Endothelial cell of umbilical vein (primary cell): ENCODE data around the gene TMEM179B.

Experiments
- EZH2 ChIP-seq: IDR thresholded peaks from 2 replicates; pipeline ENCODE4 v1.6.1; 2012; ENCODE audit warnings: borderline replicate concordance, low read depth, mild to moderate bottlenecking, moderate library complexity, low read length, inconsistent platforms; ENCODE audit not compliant: severe bottlenecking
- FOS ChIP-seq: IDR thresholded peaks from 2 replicates; pipeline ENCODE4 v1.6.1; 2011; ENCODE audit warnings: mild to moderate bottlenecking, low read length, moderate library complexity, borderline replicate concordance; ENCODE audit not compliant: insufficient read depth
- JUN ChIP-seq: IDR thresholded peaks from 2 replicates; pipeline ENCODE4 v1.6.1; 2011; ENCODE audit warnings: borderline replicate concordance, low read depth; ENCODE audit not compliant: insufficient read length, insufficient read depth
- POLR2A ChIP-seq: IDR thresholded peaks from 2 replicates; pipeline ENCODE4 v1.6.1; 2012; ENCODE audit warnings: low read depth, mild to moderate bottlenecking, control low read depth, low read length
- POLR2AphosphoS5 ChIP-seq: IDR thresholded peaks from 2 replicates; pipeline ENCODE4 v1.6.1; 2012; ENCODE audit warnings: low read depth, mild to moderate bottlenecking, control low read depth, low read length, moderate library complexity; ENCODE audit not compliant: insufficient read depth
- TF ChIP-seq, protein P1 (sequence below), 2 donors: IDR thresholded peaks; 1 replicate in 1 of 2; 2 replicates in 1 of 2; pipeline ENCODE4 v1.5.1; 2011; ENCODE audit warnings: low read length in 2 of 2, mild to moderate bottlenecking in 2 of 2, moderate library complexity in 2 of 2, control low read depth in 1 of 2, inconsistent platforms in 1 of 2, low read depth in 1 of 2; ENCODE audit not compliant: insufficient read depth in 1 of 2; ENCODE audit errors: extremely low read depth in 1 of 2
- TF ChIP-seq, protein P2 (sequence below): IDR thresholded peaks from 2 replicates; pipeline ENCODE4 v1.6.1; 2011; ENCODE audit not compliant: insufficient read depth, insufficient read length

DNA sequence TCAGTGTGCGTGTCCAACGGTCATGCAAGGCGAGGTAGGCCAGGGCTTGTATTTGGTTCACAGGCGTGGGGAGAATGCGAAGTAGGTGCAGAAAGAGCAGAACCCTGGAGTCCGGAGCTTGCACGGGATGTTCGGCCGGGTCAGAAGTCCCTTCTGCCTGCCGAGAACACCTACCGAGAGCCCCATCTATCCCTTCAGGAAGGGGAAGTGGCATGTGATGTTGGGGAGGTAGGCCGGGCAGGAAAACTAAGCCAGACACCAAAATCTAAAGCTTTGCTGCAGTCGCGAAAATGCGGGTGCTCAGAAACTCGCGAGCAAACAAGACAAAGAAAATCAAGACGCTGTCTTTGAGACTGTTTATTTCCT, 16.4 kb upstream of the TMEM179B start:
- no peak for TF ChIP-seq POLR2A
- no peak for TF ChIP-seq EZH2
- TF ChIP-seq, protein P1, sequence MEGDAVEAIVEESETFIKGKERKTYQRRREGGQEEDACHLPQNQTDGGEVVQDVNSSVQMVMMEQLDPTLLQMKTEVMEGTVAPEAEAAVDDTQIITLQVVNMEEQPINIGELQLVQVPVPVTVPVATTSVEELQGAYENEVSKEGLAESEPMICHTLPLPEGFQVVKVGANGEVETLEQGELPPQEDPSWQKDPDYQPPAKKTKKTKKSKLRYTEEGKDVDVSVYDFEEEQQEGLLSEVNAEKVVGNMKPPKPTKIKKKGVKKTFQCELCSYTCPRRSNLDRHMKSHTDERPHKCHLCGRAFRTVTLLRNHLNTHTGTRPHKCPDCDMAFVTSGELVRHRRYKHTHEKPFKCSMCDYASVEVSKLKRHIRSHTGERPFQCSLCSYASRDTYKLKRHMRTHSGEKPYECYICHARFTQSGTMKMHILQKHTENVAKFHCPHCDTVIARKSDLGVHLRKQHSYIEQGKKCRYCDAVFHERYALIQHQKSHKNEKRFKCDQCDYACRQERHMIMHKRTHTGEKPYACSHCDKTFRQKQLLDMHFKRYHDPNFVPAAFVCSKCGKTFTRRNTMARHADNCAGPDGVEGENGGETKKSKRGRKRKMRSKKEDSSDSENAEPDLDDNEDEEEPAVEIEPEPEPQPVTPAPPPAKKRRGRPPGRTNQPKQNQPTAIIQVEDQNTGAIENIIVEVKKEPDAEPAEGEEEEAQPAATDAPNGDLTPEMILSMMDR (IDR thresholded peaks at IDR 0.05; ENCODE audit: extremely low read depth in 1 of 2, insufficient read depth in 1 of 2, low read depth in 1 of 2, low read length in 2 of 2), result no peak
- TF ChIP-seq, protein P2, sequence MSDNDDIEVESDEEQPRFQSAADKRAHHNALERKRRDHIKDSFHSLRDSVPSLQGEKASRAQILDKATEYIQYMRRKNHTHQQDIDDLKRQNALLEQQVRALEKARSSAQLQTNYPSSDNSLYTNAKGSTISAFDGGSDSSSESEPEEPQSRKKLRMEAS, result no peak
- no peak for TF ChIP-seq POLR2AphosphoS5
- no peak for TF ChIP-seq FOS
- TF ChIP-seq JUN, result no peak
